ENCODE results near the gene AASDH.

AASDH gene

DNA sequence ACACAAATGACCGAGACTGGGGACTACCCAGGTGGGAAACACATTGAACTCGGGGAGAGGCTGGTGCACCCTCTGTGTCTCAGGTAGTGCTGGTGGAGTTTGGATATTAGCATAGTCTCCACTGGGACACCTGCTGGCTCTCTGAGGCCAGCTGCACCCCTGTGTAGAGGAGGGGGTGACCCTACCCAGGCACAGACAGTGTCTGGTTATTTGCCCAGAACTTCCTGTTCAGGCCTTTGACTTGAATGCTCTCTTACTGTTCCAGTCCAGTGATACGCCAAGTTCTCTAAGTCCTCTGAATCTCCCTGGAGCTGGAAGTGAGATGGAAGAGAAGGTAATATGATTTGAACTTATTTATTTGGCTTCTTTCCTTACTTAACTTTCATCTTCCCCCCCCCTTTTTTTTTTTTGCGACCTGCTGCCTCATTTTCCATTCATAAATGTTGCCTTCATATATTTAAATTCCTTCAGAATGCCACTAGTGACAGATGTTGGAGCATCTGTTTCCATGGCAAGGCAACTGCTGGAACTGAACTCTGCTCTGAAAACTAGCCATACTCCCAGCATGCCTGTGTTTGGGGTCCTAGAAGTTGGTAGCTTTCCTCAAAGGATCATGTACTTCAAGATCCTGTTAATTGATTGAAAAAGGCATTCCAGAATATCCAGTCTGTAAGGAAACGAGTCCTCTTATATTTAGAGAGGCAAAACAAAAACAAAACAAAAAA, 76.7 kb downstream of the AASDH start:
- TF ChIP-seq, protein P1, sequence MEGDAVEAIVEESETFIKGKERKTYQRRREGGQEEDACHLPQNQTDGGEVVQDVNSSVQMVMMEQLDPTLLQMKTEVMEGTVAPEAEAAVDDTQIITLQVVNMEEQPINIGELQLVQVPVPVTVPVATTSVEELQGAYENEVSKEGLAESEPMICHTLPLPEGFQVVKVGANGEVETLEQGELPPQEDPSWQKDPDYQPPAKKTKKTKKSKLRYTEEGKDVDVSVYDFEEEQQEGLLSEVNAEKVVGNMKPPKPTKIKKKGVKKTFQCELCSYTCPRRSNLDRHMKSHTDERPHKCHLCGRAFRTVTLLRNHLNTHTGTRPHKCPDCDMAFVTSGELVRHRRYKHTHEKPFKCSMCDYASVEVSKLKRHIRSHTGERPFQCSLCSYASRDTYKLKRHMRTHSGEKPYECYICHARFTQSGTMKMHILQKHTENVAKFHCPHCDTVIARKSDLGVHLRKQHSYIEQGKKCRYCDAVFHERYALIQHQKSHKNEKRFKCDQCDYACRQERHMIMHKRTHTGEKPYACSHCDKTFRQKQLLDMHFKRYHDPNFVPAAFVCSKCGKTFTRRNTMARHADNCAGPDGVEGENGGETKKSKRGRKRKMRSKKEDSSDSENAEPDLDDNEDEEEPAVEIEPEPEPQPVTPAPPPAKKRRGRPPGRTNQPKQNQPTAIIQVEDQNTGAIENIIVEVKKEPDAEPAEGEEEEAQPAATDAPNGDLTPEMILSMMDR (conservative IDR thresholded peaks at IDR 0.05; ENCODE audit: low read depth) = no peak
- H3K27ac ChIP-seq = no peak overlapping the region
- no peak for DNase-seq (ENCODE audit: low spot score)
- ChIA-PET POLR2A (ENCODE audit: low non-redundant PET) (no interaction called here), CTCF (no interaction called here)

DNA sequence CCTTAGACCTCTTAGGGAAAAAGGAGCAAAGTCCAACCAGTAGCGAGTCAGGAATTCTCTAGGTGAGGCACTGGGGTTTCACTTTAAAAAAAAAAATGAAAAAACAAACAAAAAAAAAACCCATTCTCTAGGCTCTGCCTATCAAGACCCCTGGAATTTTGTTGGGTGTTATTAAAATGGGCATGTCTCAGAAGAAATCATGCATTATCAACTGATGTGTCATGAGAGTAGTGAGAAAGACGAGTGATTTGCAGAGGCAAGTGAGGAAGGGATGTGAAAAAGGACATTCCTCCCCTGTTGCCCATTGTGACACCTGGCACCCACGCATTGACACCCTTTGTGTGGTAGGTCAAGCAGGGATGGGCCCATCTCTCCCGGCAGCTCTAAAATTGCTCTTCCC, 78.9 kb downstream of the AASDH start:
- TF ChIP-seq, protein P1 (conservative IDR thresholded peaks at IDR 0.05; ENCODE audit: low read depth) = no peak
- H3K27ac ChIP-seq = no peak overlapping the region
- DNase-seq (ENCODE audit: low spot score) = no peak
- ChIA-PET CTCF (interaction anchor here (0.5 kb wide), 1 partner anchor 16 kb away, joined by 3 read pairs; no protein-coding TSS in a partner anchor), POLR2A (ENCODE audit: low non-redundant PET) (no interaction called here)

DNA sequence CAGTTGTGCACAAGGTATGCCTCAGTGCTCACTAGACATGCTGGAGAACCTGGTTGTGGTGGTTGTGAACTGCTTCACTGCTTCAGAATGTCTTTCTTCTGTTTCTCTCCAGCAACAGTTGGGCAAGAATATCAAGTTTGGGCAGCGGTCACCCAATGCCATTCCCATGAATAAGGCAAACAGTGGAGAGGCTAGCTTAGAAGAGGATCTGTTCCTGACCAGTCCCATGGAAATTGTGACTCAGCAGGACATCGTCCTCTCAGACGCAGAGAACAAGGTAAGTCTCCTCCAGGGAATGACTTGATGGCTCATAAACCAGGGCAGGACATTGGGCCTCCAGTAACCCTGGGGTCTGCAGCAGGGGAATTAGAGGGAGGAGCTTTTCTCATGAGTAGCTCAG, 79.9 kb downstream of the AASDH start:
- CTCF ChIA-PET = no interaction called here
- DNase-seq (ENCODE audit: low spot score) = peak; percentile 16
- TF ChIP-seq, protein P1 (conservative IDR thresholded peaks at IDR 0.05; ENCODE audit: low read depth) = no peak
- POLR2A ChIA-PET (ENCODE audit: low non-redundant PET) = no interaction called here
- H3K27ac ChIP-seq = no peak overlapping the region

DNA sequence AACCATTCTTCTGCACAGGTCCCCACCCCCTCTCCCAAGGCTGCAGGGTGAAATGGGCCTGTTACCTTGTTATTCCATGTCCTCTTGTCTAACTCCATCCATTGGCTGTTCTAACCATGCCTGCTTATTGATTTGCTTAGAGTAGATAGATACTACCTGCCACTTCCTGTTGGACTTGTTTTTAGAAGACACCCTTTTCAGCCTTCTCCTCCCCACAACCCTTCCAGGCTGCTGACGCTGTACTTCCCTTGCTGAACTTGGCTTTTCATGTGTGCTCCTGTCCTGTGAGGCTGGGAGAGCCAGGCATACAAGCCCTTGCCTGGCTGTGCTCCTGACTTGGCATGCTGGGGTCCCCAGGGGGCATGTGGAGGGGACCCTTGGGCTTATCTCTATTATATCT, 81.9 kb downstream of the AASDH start:
- H3K27ac ChIP-seq = no peak overlapping the region
- ChIA-PET CTCF (interaction anchor here (0.6 kb wide), 1 partner anchor 380 kb away, joined by 3 read pairs; no protein-coding TSS in a partner anchor), POLR2A (ENCODE audit: low non-redundant PET) (no interaction called here)
- no peak for DNase-seq (ENCODE audit: low spot score)
- TF ChIP-seq, protein P1 (conservative IDR thresholded peaks at IDR 0.05; ENCODE audit: low read depth) = no peak

DNA sequence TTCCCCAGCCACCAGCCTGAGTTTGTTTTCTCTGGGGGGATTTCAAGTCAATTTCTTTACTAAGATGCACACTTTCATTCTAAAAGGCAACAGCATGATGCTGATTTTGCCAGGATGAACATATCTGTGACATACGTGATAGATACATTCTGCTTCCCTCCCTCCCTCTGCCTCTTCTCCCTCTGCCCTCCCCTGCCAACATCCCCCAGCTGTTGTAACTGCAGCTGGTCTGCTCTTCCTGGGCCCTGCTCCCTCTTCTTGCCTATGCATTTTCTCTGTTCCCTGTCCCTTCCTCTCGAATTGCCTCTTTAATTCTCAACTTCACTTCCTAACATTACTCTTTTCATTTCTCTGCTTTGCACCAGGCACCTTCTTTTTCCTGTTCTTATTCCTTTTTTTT, 83.4 kb downstream of the AASDH start:
- ChIA-PET CTCF (no interaction called here), POLR2A (ENCODE audit: low non-redundant PET) (no interaction called here)
- H3K27ac ChIP-seq = no peak overlapping the region
- DNase-seq (ENCODE audit: low spot score) = no peak
- TF ChIP-seq, protein P1 (conservative IDR thresholded peaks at IDR 0.05; ENCODE audit: low read depth) = no peak

DNA sequence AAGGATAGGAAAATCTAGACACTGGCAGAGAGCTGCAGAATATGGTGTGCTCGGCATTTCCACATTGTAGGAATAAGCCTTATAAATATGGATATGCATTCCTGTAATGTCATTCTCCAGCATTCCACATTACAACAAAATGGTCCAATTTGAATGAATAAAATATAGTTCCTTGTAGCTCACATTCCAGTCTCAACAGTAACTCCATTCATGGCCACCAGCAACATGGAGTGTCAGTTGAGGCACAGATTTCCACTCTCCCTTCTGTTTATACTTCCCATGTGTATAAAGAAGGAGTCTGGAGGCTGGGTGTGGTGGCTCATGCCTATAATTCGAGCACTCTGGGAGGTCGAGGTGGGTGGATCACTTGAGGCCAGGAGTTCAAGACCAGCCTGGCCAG, 84.5 kb downstream of the AASDH start:
- ChIA-PET POLR2A (ENCODE audit: low non-redundant PET) (no interaction called here), CTCF (no interaction called here)
- no peak for DNase-seq (ENCODE audit: low spot score)
- H3K27ac ChIP-seq = no peak overlapping the region
- TF ChIP-seq, protein P1 (conservative IDR thresholded peaks at IDR 0.05; ENCODE audit: low read depth) = no peak

Data from RWPE1 (cell line).